ENCODE data around the gene ACOXL. TPM values are rescaled to one million over a fixed set of nuclear protein-coding genes. Genes with fewer than 3 reads are reported as not detected.
"Not testable (repeated sequence)": the region's sequence is repeated elsewhere in the genome, so short reads cannot be mapped to it uniquely, and the experiment has no call there.

ACOXL gene
- polyA plus RNA-seq (2012; ENCODE audit: insufficient read depth, insufficient read length, low read depth), result 0.82 TPM

GRCh38 chr2:110732422-110733413 lies at the start of gene ACOXL:
TSS of gene ACOXL (plus strand) at chr2:110732573. CDS start at chr2:110768390, 35,817 bp downstream.
- DNase-seq, result no peak
- H3K4me1 ChIP-seq, result no peaks in the 10 kb centered on the region
- peaks cover 13% of the 10 kb centered on the region; the same call in 1 of the 2 replicates for H3K27me3 ChIP-seq
- H3K4me3 ChIP-seq (ENCODE audit: low read depth, low read length), result no peak within 1 kb of the TSS
- H3K9me3 ChIP-seq, result no peaks in the 10 kb centered on the region
- no peak for TF ChIP-seq CTCF (IDR thresholded peaks at IDR 0.05; ENCODE audit: low read depth, low read length)
- H3K36me3 ChIP-seq, result no peaks in the 10 kb centered on the region

- H3K27me3 ChIP-seq, result no peaks in the 10 kb centered on the region
- no peak for TF ChIP-seq CTCF (IDR thresholded peaks at IDR 0.05; ENCODE audit: low read depth, low read length)
These were observed 49.5 kb upstream of the ACOXL start for GRCh38 chr2:110682872-110683271.

GRCh38 chr2:110687775-110688484 lies 44.4 kb upstream of the ACOXL start:
- H3K4me3 ChIP-seq (ENCODE audit: low read depth, low read length), result not testable (repeated sequence)

More at GRCh38 chr2:110682872-110683271, 49.5 kb upstream of the ACOXL start:
- no peaks in the 10 kb centered on the region for H3K9me3 ChIP-seq
- DNase-seq, result no peak
- H3K4me3 ChIP-seq (ENCODE audit: low read depth, low read length), result no peak overlapping the region
- H3K36me3 ChIP-seq, result no peaks in the 10 kb centered on the region
- no peaks in the 10 kb centered on the region for H3K4me1 ChIP-seq

GRCh38 chr2:110688594-110689091 lies 43.7 kb upstream of the ACOXL start:
- no peak for TF ChIP-seq CTCF (IDR thresholded peaks at IDR 0.05; ENCODE audit: low read depth, low read length)
- Histone ChIP-seq H3K9me3 (no peaks in the 10 kb centered on the region), H3K4me1 (no peaks in the 10 kb centered on the region), H3K27me3 (no peaks in the 10 kb centered on the region), H3K36me3 (no peaks in the 10 kb centered on the region), H3K4me3 (ENCODE audit: low read depth, low read length) (no peak overlapping the region)
- no peak for DNase-seq

More at GRCh38 chr2:110687775-110688484, 44.4 kb upstream of the ACOXL start:
- H3K4me1 ChIP-seq, H3K27me3 ChIP-seq, DNase-seq, H3K36me3 ChIP-seq, H3K9me3 ChIP-seq: not testable (repeated sequence)

- no peak overlapping the region for H3K4me3 ChIP-seq (ENCODE audit: low read depth, low read length)
- no peaks in the 10 kb centered on the region for H3K36me3 ChIP-seq
- no peak for DNase-seq
- no peaks in the 10 kb centered on the region for H3K4me1 ChIP-seq
- no peak for TF ChIP-seq CTCF (IDR thresholded peaks at IDR 0.05; ENCODE audit: low read depth, low read length)
- H3K9me3 ChIP-seq, result no peaks in the 10 kb centered on the region
- no peaks in the 10 kb centered on the region for H3K27me3 ChIP-seq
These were observed 42.0 kb upstream of the ACOXL start for GRCh38 chr2:110690083-110690965.
